ENCODE results near the gene ADCY5. TPM values are rescaled to one million over a fixed set of nuclear protein-coding genes. Genes with fewer than 3 reads are reported as not detected.

ADCY5 gene
- total RNA-seq, 4 donors from 2014 or later = 14.0 to 86.8 (median 41.5) TPM

DNA sequence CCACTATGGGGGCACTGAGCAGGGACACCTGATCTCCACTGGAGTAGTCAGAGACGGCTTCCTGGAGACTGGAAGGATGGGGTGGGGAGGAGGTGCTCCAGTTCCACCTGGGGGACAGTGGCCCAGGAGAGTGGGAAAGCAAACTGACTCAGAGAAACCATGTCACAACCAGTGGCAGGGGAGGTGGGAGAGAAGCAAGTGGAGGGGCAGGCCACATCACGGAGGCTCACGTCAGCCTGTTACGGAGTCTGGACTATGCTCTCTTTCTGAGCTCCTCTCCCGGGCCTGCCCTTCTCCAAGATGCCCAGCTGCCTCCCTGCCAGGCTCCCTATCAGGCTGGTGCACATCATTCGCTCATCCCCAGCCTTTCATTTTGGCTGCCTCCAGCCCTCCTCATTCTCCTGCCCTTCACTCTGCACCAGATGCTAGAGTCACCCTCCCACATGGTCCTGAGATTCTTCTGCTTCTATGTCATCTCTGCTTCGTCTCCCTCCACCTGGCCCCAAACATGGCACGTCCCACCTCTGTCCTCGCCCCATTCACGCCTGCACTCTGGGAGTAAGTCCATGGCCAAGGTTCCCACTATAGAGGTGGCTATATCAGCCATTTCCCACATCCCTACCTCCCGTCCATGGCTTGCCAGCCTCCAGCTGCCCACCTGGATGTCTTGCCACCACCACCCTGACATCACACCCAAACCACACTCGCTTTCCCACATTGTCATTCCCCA, 100.3 kb downstream of the ADCY5 start:
- TF ChIP-seq, protein P1, sequence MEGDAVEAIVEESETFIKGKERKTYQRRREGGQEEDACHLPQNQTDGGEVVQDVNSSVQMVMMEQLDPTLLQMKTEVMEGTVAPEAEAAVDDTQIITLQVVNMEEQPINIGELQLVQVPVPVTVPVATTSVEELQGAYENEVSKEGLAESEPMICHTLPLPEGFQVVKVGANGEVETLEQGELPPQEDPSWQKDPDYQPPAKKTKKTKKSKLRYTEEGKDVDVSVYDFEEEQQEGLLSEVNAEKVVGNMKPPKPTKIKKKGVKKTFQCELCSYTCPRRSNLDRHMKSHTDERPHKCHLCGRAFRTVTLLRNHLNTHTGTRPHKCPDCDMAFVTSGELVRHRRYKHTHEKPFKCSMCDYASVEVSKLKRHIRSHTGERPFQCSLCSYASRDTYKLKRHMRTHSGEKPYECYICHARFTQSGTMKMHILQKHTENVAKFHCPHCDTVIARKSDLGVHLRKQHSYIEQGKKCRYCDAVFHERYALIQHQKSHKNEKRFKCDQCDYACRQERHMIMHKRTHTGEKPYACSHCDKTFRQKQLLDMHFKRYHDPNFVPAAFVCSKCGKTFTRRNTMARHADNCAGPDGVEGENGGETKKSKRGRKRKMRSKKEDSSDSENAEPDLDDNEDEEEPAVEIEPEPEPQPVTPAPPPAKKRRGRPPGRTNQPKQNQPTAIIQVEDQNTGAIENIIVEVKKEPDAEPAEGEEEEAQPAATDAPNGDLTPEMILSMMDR (IDR thresholded peaks at IDR 0.05) = no peak
- DNase-seq (ENCODE audit: low spot score) (no peak), ATAC-seq (ENCODE audit: low FRiP score) (no peak)

- DNase-seq (ENCODE audit: low spot score) = no peak
- TF ChIP-seq, protein P1 (IDR thresholded peaks at IDR 0.05) = no peak
- no peak for ATAC-seq (ENCODE audit: low FRiP score)
Observed at GRCh38 chr3:123347691-123348264, 101.1 kb downstream of the ADCY5 start.

DNA sequence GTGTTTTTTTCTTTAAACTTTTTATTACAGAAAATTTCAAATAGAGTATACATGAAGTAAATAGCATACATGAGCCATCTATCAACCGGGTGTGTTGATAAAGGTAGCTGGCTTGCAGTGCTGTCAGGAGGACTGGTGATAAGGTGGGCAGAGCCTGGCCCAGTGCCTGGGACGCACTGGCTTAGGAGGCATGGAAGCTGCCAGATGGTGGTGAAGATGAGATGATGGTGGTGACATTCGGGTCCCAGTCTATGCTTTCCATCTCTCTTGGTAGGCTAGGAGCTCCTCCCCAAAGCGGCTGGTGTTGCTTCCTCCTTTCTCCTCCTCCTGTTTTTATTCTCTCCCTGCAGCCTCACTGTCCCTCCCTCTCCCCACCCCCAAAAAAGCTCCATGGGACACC, 101.7 kb downstream of the ADCY5 start:
- DNase-seq (ENCODE audit: low spot score) (no peak), ATAC-seq (ENCODE audit: low FRiP score) (no peak)
- TF ChIP-seq, protein P1 (IDR thresholded peaks at IDR 0.05) = no peak

- TF ChIP-seq, protein P1 (IDR thresholded peaks at IDR 0.05) = no peak
- DNase-seq (ENCODE audit: low spot score) (no peak), ATAC-seq (ENCODE audit: low FRiP score) (no peak)
Observed at GRCh38 chr3:123346021-123346420, 102.9 kb downstream of the ADCY5 start.

DNA sequence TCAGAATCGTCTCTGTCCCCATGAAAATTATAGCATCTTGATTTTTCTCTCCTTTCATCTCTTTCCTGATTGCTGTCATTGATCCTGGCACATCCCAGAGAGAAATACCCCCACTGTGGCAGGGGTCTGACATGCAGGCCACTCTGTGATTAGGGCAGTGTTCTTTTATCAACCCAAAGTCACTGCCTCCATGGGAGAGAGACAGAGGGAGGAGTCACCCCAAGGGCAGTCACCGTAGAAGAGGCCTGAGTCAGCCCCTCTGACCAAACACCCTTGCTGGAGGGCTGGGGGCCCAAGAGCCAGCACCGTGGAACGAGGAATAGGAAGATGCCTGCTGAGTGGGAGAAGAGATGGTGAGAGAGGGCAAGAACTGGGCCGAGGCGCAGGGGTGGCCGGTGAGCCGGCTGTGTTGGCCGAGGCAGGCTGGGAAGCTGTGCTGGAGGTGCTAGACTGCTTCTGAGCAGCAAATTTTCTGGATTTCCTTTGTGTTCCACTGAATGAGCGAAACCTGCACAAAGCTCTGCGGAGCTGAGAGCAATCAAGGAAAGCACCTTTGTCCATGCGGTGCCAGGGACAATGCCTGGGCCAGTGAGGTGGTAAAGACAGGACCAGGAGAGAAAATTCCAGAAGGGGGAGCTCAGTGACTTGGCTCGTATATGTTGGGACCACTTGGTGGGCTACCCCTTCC, 103.8 kb downstream of the ADCY5 start:
- TF ChIP-seq, protein P1 (IDR thresholded peaks at IDR 0.05) = no peak
- no peak for DNase-seq (ENCODE audit: low spot score)

GRCh38 chr3:123344175-123344906, 104.5 kb downstream of the ADCY5 start:
- ATAC-seq (ENCODE audit: low FRiP score) (no peak), DNase-seq (ENCODE audit: low spot score) (no peak)
- TF ChIP-seq, protein P1 (IDR thresholded peaks at IDR 0.05) = no peak

More for the DNA sequence above, 103.8 kb downstream of the ADCY5 start:
- no peak for ATAC-seq (ENCODE audit: low FRiP score)
